Heart left ventricle (tissue), 13 donors: ENCODE measurements around the gene RGPD6.
"Not testable (repeated sequence)": the region's sequence is repeated elsewhere in the genome, so short reads cannot be mapped to it uniquely, and the experiment has no call there.

ENCODE experiments used
- POLR2A ChIP-seq, 2 donors: fragments of 450-650 bp; IDR thresholded peaks; one replicate each; pipeline ENCODE4 v1.6.1; 2017; ENCODE audit warnings: antibody characterized with exemption in 2 of 2, mild to moderate bottlenecking in 2 of 2, moderate library complexity in 2 of 2
- TF ChIP-seq, protein P1 (sequence below), 12 donors: fragments of 200-600 bp; sonication (generic) in 4 of 12; IDR thresholded peaks; one replicate each; pipeline versions ENCODE4 v1.5.0 to v1.8.0; 2018 to 2022; ENCODE audit warnings: antibody characterized with exemption in 12 of 12, mild to moderate bottlenecking in 5 of 12
- donor health status: ischemic (EF 13 %, LVEDD 7.1; RV severe dilation, severe dysfunction).
- donor health status: DM: no; HTN: yes; CAD: no.
- donor health status: DM: no; HTN: no; CAD: no.
- donor health status: ischemic (EF 25% LVEDD 6.9; RV normal size, moderate dysfunction).
- donor health status: ischemic (EF 25% LVEDD 5.7; RV mildly dilated, moderate dysfunction).
- donor health status: ischemic (EF 35%, LVEDD 5.7; RV mildly dilated, moderate dysfunction).
- donor health status: nonischemic (EF 11% LVEDD 7.7; RV severe dilation, severe dysfunction).
- donor health status: DM: yes; HTN: yes; CAD: no.
- donor health status: PGD.
- donor health status: ischemic (EF 29% LVEDD 5.4; RV normal size, mild dysfunction).
- donor health status: nonischemic (EF 23%, LVEDD 6.1; RV moderate dilation, normal function).

DNA sequence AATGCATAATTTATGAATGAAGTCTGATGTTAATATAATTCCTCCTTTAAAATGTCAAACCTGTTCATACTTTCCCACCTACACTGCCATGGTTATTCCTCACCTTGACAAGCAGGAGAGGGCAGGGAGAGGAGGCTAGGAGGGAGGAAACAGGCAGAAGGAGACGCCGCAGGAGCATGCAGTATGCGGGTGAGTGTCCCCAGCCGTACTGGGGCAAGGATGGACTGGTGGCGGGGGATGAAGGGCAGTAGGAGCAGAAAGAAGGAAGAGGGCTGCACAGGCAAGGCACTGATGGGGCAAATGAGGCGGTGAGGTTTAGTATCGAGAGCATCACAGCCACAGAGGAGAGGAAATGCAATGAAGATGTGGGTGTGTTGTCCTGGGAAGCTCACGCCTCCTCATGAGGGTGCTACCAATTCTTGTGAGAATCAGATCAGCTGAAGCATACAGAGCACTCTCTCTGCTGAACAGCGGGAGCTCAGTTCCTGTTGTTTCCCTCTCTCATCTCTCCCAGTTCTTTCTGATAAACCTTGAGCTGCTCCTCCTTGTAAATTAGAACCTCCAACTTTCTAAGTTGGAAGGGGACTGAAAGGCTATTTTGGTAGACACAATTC lies 42.4 kb upstream of the RGPD6 start:
- TF ChIP-seq, protein P1, sequence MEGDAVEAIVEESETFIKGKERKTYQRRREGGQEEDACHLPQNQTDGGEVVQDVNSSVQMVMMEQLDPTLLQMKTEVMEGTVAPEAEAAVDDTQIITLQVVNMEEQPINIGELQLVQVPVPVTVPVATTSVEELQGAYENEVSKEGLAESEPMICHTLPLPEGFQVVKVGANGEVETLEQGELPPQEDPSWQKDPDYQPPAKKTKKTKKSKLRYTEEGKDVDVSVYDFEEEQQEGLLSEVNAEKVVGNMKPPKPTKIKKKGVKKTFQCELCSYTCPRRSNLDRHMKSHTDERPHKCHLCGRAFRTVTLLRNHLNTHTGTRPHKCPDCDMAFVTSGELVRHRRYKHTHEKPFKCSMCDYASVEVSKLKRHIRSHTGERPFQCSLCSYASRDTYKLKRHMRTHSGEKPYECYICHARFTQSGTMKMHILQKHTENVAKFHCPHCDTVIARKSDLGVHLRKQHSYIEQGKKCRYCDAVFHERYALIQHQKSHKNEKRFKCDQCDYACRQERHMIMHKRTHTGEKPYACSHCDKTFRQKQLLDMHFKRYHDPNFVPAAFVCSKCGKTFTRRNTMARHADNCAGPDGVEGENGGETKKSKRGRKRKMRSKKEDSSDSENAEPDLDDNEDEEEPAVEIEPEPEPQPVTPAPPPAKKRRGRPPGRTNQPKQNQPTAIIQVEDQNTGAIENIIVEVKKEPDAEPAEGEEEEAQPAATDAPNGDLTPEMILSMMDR (IDR thresholded peaks at IDR 0.05): not testable (repeated sequence)
- TF ChIP-seq POLR2A (IDR thresholded peaks at IDR 0.05): not testable (repeated sequence)
